NB4 (cell line): ENCODE measurements around the gene DLGAP4.

ENCODE experiments used
- DNase-seq: peaks from one replicate; pipeline ENCODE4 v3.0.0; 2010; ENCODE audit warnings: low read depth
- H3K4me3 ChIP-seq: one replicate; pipeline ENCODE4 v1.5.1; 2011; ENCODE audit warnings: mild to moderate bottlenecking, low read depth, low read length, moderate library complexity
- CTCF ChIP-seq: IDR thresholded peaks from one replicate; pipeline ENCODE4 v1.5.1; 2012; ENCODE audit warnings: low read depth, low read length
- MAX ChIP-seq: IDR thresholded peaks from 2 replicates; pipeline ENCODE4 v1.6.1; 2011; ENCODE audit warnings: low read depth, low read length
- MYC ChIP-seq: IDR thresholded peaks from 2 replicates; pipeline ENCODE4 v1.6.1; 2011; ENCODE audit warnings: low read depth, low read length
- POLR2A ChIP-seq: IDR thresholded peaks from 2 replicates; pipeline ENCODE4 v1.6.1; 2011; ENCODE audit warnings: mild to moderate bottlenecking; ENCODE audit not compliant: insufficient read length; ENCODE audit errors: extremely low read depth

The DLGAP4 gene

GRCh38 chr20:36320898-36321695 is 15.0 kb downstream of the DLGAP4 start:
- DNase-seq: no peak
- H3K4me3 ChIP-seq: no peak overlapping the region
- TF ChIP-seq POLR2A (no peak), MAX (no peak), CTCF (no peak), MYC (no peak)

DNA sequence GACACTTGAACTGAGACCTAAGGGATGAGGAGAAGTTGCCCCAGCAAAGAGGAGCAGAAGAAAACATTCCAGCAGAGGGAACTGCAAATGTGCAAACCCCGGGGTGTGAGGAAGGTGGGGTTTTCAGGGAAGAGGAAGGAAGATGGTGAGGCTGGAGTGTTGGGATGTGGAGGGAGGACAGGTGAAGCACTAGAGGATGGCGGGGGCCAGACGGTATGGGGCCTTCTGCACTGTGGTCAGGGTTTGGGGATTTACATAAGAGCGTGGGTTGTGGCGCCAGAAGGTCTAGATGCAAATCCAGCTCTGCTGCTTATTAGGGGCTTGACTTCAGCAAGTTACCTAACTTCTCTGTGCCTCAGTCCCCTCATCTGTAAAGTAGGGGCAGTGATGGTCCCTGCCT is 16.0 kb downstream of the DLGAP4 start:
- TF ChIP-seq MYC (no peak), POLR2A (no peak), CTCF (no peak), MAX (no peak)
- no peak for DNase-seq
- no peak overlapping the region for H3K4me3 ChIP-seq

DNA sequence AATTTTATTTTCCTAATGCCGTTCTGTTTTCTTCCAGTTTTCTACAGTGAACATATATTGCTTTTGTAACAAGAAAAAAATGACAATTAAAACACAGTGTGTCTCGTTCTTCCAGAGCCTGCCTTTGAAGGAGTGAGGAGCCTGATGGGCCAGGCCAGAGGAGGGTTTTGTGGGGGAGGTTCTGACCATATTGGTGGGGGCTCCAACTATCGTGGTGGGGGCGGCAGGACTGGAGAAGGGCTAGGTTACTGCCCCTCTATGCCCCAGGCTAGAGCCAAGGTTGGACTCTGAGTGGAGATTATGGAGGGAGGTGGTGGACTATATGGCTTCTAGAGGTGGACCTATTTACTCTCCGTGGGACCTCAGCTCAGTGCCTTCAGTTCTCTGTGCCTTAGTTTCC is 24.0 kb downstream of the DLGAP4 start:
- no peak overlapping the region for H3K4me3 ChIP-seq
- TF ChIP-seq CTCF: no peak
- no peak for TF ChIP-seq MYC
- no peak for TF ChIP-seq MAX
- DNase-seq: no peak

GRCh38 chr20:36331209-36331608 is 25.1 kb downstream of the DLGAP4 start:
- DNase-seq: no peak
- H3K4me3 ChIP-seq: no peak overlapping the region
- no peak for TF ChIP-seq MYC
- no peak for TF ChIP-seq POLR2A
- no peak for TF ChIP-seq CTCF
- no peak for TF ChIP-seq MAX

DNA sequence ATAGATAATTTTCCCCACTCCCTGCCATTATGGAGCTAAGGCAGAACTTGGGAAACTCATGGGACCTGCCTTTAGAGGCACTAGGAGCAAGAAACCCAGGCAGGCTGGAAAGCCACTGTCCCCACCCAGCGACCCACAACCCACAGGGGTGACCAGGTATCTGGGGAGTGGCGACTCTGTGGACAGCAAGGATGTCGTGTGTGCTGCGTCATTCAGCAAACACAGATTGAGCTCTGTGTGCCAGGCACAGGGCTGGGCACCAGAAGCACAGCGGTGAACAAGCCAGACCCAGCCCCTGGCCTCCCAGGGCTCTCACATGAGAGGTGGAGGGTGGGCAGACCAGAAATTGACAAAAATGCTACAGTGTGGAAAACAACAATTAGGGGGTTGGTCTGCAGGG is 27.7 kb downstream of the DLGAP4 start:
- no peak overlapping the region for H3K4me3 ChIP-seq
- TF ChIP-seq POLR2A (no peak), CTCF (no peak), MYC (no peak), MAX (no peak)
- DNase-seq: no peak
